Hematopoietic multipotent progenitor cell treated with erythropoietin and hydrocortisone succinate and interleukin-3 and kit ligand, for 15 days (in vitro differentiated cells): ENCODE data around the gene RRM1.

ENCODE experiments used
- DNase-seq: peaks from one replicate; pipeline ENCODE4 v3.0.0-alpha.2; 2015; ENCODE audit warnings: low spot score

Gene RRM1

GRCh38 chr11:4187055-4187988, 92.7 kb downstream of the RRM1 start:
- DNase-seq: peak; percentile 80
